A549 (cell line): ENCODE data around the gene TBCEL. TPM values are rescaled to one million over a fixed set of nuclear protein-coding genes. Genes with fewer than 3 reads are reported as not detected.

Experiments used
- ATAC-seq, 2 experiments: fragments of 200-7000 bp in 1 of 2; fragments of >200 bp in 1 of 2; cut with Nextera tagmentation in 1 of 2; cut with Tn5 transposase in 1 of 2; 3 replicates each; pipeline versions ENCODE4 v1.8.0 to v1.9.1; 2018 to 2020; ENCODE audit warnings: mild to moderate bottlenecking in 1 of 2, moderate library complexity in 1 of 2
- CTCF ChIA-PET: fragments of 300-600 bp; sonication (Branson Sonifier 250); formaldehyde crosslinking; extraction: SDS; loops from one replicate; lab custom pipeline; 2021; ENCODE audit warnings: antibody characterized with exemption, inconsistent platforms; lab: Yijun Ruan, JAX
- POLR2A ChIA-PET: fragments of 350-600 bp; formaldehyde crosslinking; extraction: SDS; loops from one replicate; lab custom pipeline; 2021; ENCODE audit warnings: antibody characterized with exemption, inconsistent platforms; lab: Yijun Ruan, JAX
- DNase-seq, 2 experiments: peaks; one replicate each; pipeline versions ENCODE4 v3.0.0 to v3.0.0-alpha.2; 2011 to 2016; ENCODE audit warnings: low read depth in 1 of 2, low spot score in 1 of 2
- FAIRE-seq: peaks from 2 replicates; lab custom pipeline; 2011; peaks lifted over from hg19 to GRCh38; lab: Jason Lieb, UNC
- H3K27ac ChIP-seq, 2 experiments: fragments of >200 bp; sonication (Bioruptor Twin); formaldehyde crosslinking; 3 replicates each; pipeline ENCODE4 v1.5.1; 2016 to 2017
- H3K4me1 ChIP-seq: fragments of >200 bp; sonication (Bioruptor Twin); formaldehyde crosslinking; 3 replicates; pipeline ENCODE4 v1.6.1; 2016
- H3K4me2 ChIP-seq: fragments of >200 bp; sonication (Bioruptor Twin); formaldehyde crosslinking; 3 replicates; pipeline ENCODE4 v1.6.1; 2016
- H3K4me3 ChIP-seq: fragments of >200 bp; sonication (Bioruptor Twin); formaldehyde crosslinking; 3 replicates; pipeline ENCODE4 v1.5.1; 2016
- H3K9me3 ChIP-seq: fragments of >200 bp; sonication (Bioruptor Twin); formaldehyde crosslinking; 3 replicates; pipeline ENCODE4 v1.6.1; 2016
- BCL3 ChIP-seq: fragments of >200 bp; sonication (Bioruptor Twin); formaldehyde crosslinking; IDR thresholded peaks from 3 replicates; pipeline ENCODE4 v1.6.1; 2016
- BHLHE40 ChIP-seq: IDR thresholded peaks from 2 replicates; pipeline ENCODE4 v1.6.1; 2012; ENCODE audit warnings: low read depth, low read length, inconsistent platforms
- CEBPB ChIP-seq, 2 experiments: fragments of >200 bp in 1 of 2; sonication (Bioruptor Twin) in 1 of 2; formaldehyde crosslinking in 1 of 2; IDR thresholded peaks; 2 replicates each; pipeline ENCODE4 v1.6.1; 2012 to 2016
- CHD4 ChIP-seq: fragments of 200-600 bp; sonication (generic); IDR thresholded peaks from 2 replicates; pipeline ENCODE4 v1.6.1; 2016; ENCODE audit warnings: antibody characterized with exemption, mild to moderate bottlenecking, borderline replicate concordance
- ELK1 ChIP-seq: fragments of 150-350 bp; IDR thresholded peaks from 2 replicates; pipeline ENCODE4 v1.6.1; 2014; ENCODE audit warnings: low read depth, mild to moderate bottlenecking, low read length
- EP300 ChIP-seq, 2 experiments: fragments of >200 bp; sonication (Bioruptor Twin); formaldehyde crosslinking; IDR thresholded peaks; 2 replicates in 1 of 2; 3 replicates in 1 of 2; pipeline ENCODE4 v1.6.1; 2016 to 2017
- ESRRA ChIP-seq: fragments of 150-350 bp; IDR thresholded peaks from 2 replicates; pipeline ENCODE4 v1.6.1; 2014; ENCODE audit warnings: mild to moderate bottlenecking, low read length, borderline replicate concordance
- JUN ChIP-seq, 2 experiments: fragments of >200 bp; sonication (Bioruptor Twin); formaldehyde crosslinking; IDR thresholded peaks; 2 replicates in 1 of 2; 3 replicates in 1 of 2; pipeline ENCODE4 v1.6.1; 2016 to 2017
- MAFK ChIP-seq: fragments of 450-650 bp; IDR thresholded peaks from 2 replicates; pipeline ENCODE4 v1.6.1; 2014; ENCODE audit not compliant: partially characterized antibody
- MAX ChIP-seq: IDR thresholded peaks from 2 replicates; pipeline ENCODE4 v1.6.1; 2012
- PHF8 ChIP-seq: fragments of 200-600 bp; sonication (generic); IDR thresholded peaks from 2 replicates; pipeline ENCODE4 v1.6.1; 2016; ENCODE audit warnings: low read depth, mild to moderate bottlenecking, antibody characterized with exemption, moderate library complexity, borderline replicate concordance
- POLR2AphosphoS2 ChIP-seq: conservative IDR thresholded peaks from 2 replicates; pipeline ENCODE4 v1.6.1; 2012; ENCODE audit warnings: low read length, improper control_type of control experiment, inconsistent platforms
- RCOR1 ChIP-seq: fragments of 150-350 bp; IDR thresholded peaks from 2 replicates; pipeline ENCODE4 v1.6.1; 2014; ENCODE audit warnings: antibody characterized with exemption, low read length, low read depth
- RFX5 ChIP-seq: fragments of 450-650 bp; IDR thresholded peaks from 2 replicates; pipeline ENCODE4 v1.7.1; 2014; ENCODE audit warnings: antibody characterized with exemption, mild to moderate bottlenecking, moderate library complexity
- TP53 ChIP-seq: fragments of 250-450 bp; sonication (Bioruptor Pico); IDR thresholded peaks from 2 replicates; pipeline ENCODE4 v1.5.0; 2021; ENCODE audit warnings: mild to moderate bottlenecking, moderate library complexity
- USF2 ChIP-seq: fragments of 450-650 bp; IDR thresholded peaks from 2 replicates; pipeline ENCODE4 v1.6.1; 2014; ENCODE audit warnings: antibody characterized with exemption
- WGBS: methylation state at CpG from one replicate; pipeline ENCODE4 v1.1.6; 2017; ENCODE audit errors: missing lambda C conversion rate; 5-methylcytosine and 5-hydroxymethylcytosine counted together
- polyA plus RNA-seq, 4 experiments: library from polyadenylated mRNA; depleted of rRNA in 3 of 4; stranded (reverse); fragments of >200 nt; fragmentation: RNase III in 1 of 4; extraction: RNeasy Plus Mini Kit Qiagen cat#74134 plus additional on column Dnase treatment in 1 of 4; gene quantifications; 2 replicates in 3 of 4; 3 replicates in 1 of 4; pipeline ENCODE4 v1.2.3, GENCODE V29; 2011 to 2017

TBCEL gene
- polyA plus RNA-seq, 2 of the 4 experiments (the other 2 are of a cell fraction), result 5.9 to 11.9 TPM

GRCh38 chr11:121100943-121101342 is 77.0 kb downstream of the TBCEL start, which contains the start of gene TECTA (continued):
- no peak for TF ChIP-seq CHD4

- no peak for DNase-seq
- Histone ChIP-seq H3K4me2 (no peak overlapping the region), H3K4me1 (peaks cover 7% of the 10 kb centered on the region; the same call in 1 of the 3 replicates), H3K9me3 (no peaks in the 10 kb centered on the region), H3K27ac (no peak overlapping the region), H3K4me3 (no peak overlapping the region)
- ATAC-seq, result no peak
- FAIRE-seq, result no peak
- POLR2A ChIA-PET, result no interaction called here
- CTCF ChIA-PET, result no interaction called here
- no peak for TF ChIP-seq TP53 (CRISPR knock-in tag)
- 73% methylated on average over 8 of the region's 9 CpGs for WGBS
Observed at GRCh38 chr11:121104312-121104762, 80.4 kb downstream of the TBCEL start.

- Histone ChIP-seq H3K4me2 (no peak overlapping the region), H3K27ac (no peak overlapping the region), H3K4me3 (no peak overlapping the region), H3K4me1 (peaks cover 3% of the 10 kb centered on the region; the same call in 1 of the 3 replicates), H3K9me3 (no peaks in the 10 kb centered on the region)
- no peak for ATAC-seq
- TF ChIP-seq BCL3 (no peak), PHF8 (no peak), EP300 (IDR thresholded peaks at IDR 0.05) (no peak), BHLHE40 (no peak), ELK1 (no peak), ESRRA (no peak), MAFK (no peak), MAX (no peak), USF2 (no peak), CEBPB (IDR thresholded peaks at IDR 0.05) (no peak), JUN (IDR thresholded peaks at IDR 0.05) (no peak), RFX5 (no peak)
- no peak for DNase-seq
- ChIA-PET CTCF (interaction anchor here (1.4 kb wide), 1 partner anchor 90 kb away, joined by 4 read pairs; no protein-coding TSS in a partner anchor), POLR2A (no interaction called here)
- FAIRE-seq, result no peak
- 50% methylated on average over 4 of the region's 4 CpGs for whole genome bisulfite sequencing
Observed at GRCh38 chr11:121105063-121105480, 81.2 kb downstream of the TBCEL start.

GRCh38 chr11:121105481-121106195 is 81.7 kb downstream of the TBCEL start:
- ChIA-PET CTCF (interaction anchor here (0.5 to 1.7 kb wide), 3 partner anchors 15 to 586 kb away, joined by 3 to 4 read pairs (median 4); no protein-coding TSS in a partner anchor), POLR2A (no interaction called here)
- DNase-seq (no peak), ATAC-seq (no peak), FAIRE-seq (no peak)
- H3K4me2 ChIP-seq, result no peak overlapping the region
- 56% methylated on average over 6 of the region's 6 CpGs for WGBS
- no peaks in the 10 kb centered on the region for H3K4me1 ChIP-seq
- H3K4me3 ChIP-seq, result no peak overlapping the region
- H3K9me3 ChIP-seq, result no peaks in the 10 kb centered on the region
- TF ChIP-seq RCOR1 (no peak), POLR2AphosphoS2 (no peak)
- no peak overlapping the region for H3K27ac ChIP-seq
